Measurements from ENCODE around the gene RPS6KB2.
"Not testable (repeated sequence)": the region's sequence is repeated elsewhere in the genome, so short reads cannot be mapped to it uniquely, and the experiment has no call there.

The RPS6KB2 gene

DNA sequence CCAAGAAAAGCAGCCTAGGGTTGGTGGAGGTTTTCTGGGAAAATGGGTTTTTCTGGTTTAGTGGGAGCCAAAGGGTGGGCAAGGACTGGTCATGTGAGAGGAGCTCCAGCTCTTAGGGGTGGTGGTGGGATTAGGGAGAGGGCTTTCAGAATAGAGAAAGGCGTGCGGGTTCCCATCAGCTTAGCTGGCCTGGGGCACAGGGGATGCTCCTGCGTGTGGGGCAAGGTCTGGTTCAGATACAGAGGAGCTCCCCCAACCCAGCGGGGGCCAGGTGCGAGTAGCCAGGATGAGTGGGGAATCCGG is 40.1 kb downstream of the RPS6KB2 start:
- no peak for DNase-seq

DNA sequence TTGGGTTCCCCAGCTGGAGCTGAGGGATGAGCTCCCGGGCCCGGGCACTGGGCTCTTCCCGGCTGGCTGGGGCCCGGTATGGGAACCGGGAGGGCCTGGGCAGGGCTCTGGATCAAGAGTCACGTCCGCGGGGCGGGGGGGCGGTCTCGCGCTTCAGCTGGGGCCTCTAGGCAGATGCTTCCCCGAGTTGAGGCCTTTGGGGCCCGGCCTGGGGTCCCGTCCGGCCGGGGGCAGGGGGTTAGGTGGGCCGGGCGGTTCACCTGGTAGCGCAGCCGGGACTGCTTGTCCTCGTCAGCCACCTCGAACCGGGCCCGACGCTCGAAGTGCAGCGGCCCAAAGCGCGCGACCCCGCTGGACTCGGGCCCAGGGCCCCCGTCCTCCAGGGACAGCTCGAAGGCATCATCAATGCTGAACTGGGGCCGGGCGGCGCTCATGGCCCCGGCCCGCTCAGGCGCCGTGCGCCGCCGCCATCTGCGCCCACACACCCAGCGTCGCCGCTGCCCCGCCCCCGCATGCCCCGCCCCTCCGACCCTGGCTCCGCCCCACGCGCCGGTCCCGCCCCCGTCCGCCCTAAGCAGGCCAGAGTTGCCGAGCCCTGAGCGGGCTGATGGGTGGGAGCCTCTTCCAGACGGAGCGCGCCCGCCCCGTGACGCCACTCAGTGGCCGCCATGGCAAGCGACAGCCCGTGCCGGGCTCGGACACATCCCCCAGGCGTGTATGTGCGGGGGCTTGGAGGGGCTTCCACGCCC is 40.6 kb downstream of the RPS6KB2 start, which contains the start of gene TMEM134:
Gene TMEM134 (minus strand): TSS at position 493 of the 749 bp plus-strand sequence. CDS start 59 bp downstream, at position 434.
- DNase-seq = peak; percentile 99

DNA sequence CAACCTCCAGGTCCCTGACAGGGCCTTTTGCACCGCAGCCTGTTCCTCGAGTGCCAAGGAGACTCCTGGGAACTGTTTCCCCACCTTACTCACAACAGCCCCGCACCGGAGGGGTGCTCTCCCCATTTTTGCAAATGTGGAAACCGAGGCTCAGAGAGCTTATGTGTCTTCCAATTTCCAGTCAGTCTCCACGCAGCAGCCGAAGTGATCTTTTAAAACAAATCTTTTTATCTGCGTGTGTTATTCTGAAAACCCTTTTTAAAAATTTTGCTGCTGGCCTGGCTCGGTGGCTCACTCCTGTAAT is 41.2 kb downstream of the RPS6KB2 start:
- no peak for DNase-seq

DNA sequence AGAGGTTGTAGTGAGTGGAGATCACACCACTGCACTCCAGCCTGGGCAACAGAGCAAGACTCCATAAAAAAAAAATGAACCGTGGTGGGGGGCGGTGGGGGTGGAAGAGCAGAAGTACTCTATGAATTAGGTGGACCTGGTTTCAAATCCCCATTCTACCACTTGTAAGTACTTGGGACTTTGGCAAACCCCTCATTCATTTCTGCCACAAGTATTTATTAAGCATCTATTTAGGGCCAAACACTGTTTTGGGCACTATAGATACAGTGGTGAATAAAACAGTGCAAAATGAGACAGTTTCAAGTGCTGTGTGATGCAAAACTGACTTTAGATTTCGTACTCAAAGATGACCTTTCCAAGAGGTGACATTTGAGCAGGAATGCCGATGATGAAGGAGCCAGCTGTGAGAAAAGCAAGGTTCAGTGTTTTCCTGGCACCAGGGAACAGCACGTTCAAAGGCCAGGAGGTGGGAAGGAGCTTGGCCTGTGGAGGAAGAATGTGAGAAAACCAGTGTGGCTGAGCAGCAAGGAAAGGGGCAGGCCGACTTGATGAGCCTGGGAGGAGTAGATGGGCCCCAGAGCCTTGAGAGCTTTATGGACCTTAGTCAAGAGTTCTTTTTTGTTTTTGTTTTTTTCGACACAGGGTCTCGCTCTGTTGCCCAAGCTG is 42.2 kb downstream of the RPS6KB2 start:
- no peak for DNase-seq

DNA sequence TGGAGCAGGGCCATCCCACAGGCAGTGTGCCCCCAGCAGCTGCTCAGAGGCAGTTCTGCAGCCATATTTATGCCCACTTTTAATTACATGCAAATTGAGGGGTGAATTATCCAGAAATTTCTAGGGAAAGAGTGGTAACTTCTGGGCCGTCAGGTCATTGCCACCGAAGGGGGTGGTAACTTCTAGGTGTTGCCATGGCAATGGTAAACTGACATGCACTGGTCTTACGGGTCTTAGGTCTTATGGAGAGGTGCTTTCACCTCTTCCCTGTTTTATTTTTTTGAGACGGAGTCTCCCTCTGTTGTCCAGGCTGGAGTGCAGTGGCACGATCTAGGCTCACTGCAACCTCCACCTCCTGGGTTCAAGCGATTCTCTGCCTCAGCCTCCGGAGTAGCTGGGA is 44.6 kb downstream of the RPS6KB2 start:
- no peak for DNase-seq

DNA sequence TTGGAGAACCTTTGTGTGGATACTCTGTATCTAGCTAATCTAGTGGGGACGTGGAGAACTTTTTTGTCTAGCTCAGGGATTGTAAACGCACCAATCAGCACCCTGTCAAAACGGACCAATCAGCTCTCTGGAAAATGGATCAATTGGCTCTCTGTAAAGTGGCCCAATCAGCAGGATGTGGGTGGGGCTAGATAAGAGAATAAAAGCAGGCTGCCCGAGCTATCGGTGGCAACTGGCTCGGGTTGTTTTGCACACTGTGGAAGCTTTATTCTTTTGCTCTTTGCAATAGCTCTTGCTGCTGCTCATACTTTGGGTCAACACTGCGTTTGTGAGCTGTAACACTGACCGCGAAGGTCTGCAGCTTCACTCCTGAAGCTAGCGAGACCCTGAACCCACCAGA is 48.4 kb downstream of the RPS6KB2 start:
- DNase-seq = not testable (repeated sequence)

DNA sequence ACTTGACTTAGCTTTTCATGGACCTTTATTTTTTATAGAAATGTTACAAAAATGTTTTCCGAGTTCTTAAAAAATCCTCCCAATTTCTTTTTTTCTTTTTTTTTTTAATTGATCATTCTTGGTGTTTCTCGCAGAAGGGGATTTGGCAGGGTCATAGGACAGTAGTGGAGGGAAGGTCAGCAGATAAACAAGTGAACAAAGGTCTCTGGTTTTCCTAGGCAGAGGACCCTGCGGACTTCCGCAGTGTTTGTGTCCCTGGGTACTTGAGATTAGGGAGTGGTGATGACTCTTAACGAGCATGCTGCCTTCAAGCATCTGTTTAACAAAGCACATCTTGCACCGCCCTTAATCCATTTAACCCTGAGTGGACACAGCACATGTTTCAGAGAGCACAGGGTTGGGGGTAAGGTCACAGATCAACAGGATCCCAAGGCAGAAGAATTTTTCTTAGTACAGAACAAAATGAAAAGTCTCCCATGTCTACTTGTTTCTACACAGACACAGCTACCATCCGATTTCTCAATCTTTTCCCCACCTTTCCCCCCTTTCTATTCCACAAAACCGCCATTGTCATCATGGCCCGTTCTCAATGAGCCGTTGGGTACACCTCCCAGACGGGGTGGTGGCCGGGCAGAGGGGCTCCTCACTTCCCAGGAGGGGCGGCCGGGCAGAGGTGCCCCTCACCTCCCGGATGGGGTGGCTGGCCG is 49.2 kb downstream of the RPS6KB2 start:
- DNase-seq = not testable (repeated sequence)

DNA sequence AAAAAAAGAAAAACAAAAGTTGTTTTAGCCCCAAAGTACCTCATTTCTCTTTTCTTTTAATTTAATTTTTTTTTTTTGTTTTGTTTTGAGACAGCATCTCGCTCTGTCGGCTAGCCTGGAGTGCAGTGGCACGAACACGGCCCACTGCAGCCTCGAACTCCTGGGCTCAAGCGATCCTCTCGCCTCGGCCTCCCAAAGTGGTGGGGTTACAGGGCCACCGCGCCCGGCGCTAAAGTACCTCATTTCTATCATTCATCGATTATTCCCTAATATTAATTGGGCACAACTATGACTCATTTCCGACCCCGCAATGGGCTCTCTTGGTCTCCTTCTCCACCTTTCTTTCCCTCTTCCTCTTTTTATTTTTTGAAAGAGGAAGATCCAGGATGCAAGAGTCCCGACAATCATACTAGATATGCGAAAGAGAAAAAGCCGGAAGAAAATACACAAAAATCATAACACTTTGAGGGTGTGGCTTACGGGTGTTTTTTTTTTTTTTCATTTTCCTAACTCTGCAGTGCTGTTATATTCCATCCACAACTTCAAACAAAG is 54.1 kb downstream of the RPS6KB2 start:
- DNase-seq = no peak

DNA sequence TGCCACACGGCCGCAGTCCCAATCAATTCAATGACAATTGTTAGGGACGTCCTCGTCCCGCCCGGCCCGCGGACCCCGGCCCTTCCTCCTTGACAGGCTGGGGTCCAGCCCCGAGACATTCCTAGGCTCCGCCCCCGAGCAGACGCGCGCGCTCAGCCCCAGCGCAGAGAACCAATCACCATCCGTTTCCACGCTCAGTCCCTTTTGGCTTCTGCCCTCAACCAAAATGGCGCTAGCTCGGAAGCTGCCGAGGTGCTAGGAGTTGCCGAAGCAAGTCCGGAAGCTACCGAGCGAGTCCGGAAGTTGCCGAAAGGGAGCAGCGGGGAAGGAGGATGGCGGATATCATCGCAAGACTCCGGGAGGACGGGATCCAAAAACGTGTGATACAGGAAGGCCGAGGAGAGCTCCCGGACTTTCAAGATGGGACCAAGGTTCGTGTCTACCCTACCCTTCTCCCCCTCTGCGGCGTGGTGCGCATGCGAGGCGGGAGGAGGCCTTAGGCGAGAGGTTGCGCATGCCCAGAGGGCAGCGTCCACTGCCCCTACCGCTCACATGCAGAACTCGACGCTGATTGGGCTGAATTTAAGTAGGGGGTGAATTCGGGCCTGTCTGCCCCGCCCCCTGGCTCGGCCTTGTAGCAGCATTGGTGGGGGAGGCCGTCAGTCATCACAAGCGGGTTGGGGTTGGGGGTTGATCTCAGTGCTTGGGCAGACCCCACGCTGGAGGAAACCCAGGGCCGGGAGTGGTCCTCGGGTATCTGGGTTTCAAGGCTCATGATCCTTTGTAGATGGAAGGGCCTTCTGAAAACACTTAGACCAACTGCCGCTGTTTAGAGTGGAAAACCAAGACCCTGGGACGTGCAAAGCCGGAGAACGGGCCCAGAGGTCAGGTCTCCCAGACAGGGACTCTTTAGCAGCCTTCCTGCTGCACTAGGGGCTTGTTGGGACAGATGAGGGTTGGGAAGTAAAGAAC is 54.8 kb downstream of the RPS6KB2 start, which contains the start of gene AIP:
Gene AIP (plus strand): TSS at position 200 of the 972 bp plus-strand sequence. CDS start 133 bp downstream, at position 333.
- DNase-seq = peak; percentile 96

DNA sequence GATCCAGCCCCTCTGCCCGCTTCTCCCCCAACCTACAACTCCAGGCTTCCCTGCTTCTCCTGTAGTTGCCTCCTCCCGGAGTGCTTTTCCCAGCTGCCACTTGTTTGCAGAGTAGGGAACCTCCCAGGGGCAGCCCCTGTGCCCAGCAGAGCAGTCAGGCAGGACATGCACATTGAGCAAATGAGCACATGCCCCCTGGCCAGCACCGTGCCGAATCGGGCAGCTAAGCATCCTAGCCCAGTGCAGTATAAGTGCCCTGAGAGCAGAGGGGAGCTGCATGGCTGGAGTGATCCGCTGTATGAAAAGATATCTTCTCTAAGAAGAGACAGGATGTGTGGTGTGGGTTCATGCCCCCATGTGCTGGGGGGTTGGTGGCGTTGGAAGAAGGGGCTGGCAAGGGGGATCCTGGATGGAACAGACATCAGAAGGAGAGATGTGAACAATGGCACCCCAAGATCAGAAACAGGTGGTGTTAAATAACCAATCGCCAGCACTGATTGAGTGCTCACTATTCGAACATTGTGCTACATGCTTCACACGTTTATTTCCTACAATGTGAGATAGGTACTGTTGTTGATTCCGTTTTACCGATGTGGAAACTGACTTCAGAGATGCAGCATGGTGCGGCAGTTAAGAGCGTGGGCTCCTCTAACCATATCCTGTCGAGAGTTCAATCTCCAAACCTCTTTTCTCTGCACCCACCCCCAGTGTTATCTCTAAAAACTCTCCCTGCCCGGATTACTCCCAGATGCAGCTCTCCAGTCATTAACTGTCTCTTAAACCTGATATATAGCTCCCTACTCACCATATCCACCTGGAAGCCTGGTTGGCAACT is 55.8 kb downstream of the RPS6KB2 start:
- DNase-seq = peak; percentile 78

DNA sequence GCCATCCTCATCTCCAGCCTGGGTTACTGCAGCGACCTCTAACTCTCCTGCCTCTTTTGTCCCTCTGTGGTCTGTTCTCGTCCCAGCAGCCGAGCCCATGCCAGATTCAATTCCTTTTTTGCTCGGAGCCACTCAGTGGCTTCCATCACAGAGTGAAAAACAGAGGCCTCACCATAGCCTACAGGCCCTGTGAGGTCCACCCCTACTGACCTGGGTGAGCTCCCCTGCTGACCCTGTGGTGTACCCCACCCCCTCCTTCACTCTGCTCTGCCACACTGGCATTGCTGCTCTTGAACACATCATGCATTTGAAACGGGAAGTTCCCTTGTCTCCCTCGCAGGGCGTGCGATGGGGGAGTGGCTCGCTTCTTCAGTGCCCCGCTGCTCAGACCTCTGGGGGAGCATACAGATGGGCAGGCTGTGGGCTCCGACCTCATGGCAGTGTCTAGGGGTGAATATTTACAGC is 56.6 kb downstream of the RPS6KB2 start:
- DNase-seq = peak; percentile 86
